ENCODE data around the gene BSN. TPM values are rescaled to one million over a fixed set of nuclear protein-coding genes. Genes with fewer than 3 reads are reported as not detected.

Gene BSN
- total and polyA plus RNA-seq, 2 donors (not counting 1 experiment from before 2014, with no cell fraction given): 0.03 to 0.20 TPM

DNA sequence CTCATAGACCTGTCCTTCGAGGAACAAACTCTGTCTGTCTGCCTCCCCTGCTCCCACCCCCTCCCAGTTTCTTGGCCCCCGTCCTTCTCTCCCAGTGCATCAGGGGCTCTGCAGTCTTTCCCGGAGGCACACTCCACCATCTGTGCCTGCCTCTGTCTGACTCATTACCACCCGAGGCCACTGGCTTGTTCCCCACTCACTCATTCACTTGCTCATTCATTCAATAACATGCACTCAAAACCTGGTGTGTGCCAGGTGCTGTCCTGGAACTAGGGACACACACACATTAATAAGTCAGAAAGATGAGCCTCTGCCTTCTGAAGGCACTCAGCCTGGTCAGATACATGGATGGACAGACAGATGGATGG is 152.8 kb downstream of the BSN start:
- peaks cover 0 to 25% of the 10 kb centered on the region in 2 experiments for H3K36me3 ChIP-seq (replicated peaks in 1 of 2; ENCODE audit: control extremely low read depth in 1 of 2, control insufficient read depth in 1 of 2, extremely low read depth in 1 of 2, insufficient read depth in 2 of 2, low read length in 1 of 2)
- no peak overlapping the region for H3K27ac ChIP-seq (ENCODE audit: low read length in 2 of 2)
- ATAC-seq (ENCODE audit: low read depth) (no peak), DNase-seq (no peak)
- no peak overlapping the region for H3K4me3 ChIP-seq (ENCODE audit: control extremely low read depth in 1 of 5, extremely low read depth in 1 of 5, insufficient read depth in 1 of 5, low read depth in 2 of 5, low read length in 4 of 5)
- 94% methylated on average over 4 of the region's 4 CpGs for WGBS (ENCODE audit: insufficient coverage)
- H3K27me3 Mint-ChIP-seq: no peaks in the 10 kb centered on the region
- intact Hi-C loops (cut with micrococcal nuclease): no loop called here
- peaks cover 0 to 3% (median 0%) of the 10 kb centered on the region in 3 donors for H3K9me3 ChIP-seq (ENCODE audit: control extremely low read depth in 1 of 3, control insufficient read depth in 2 of 3, insufficient read depth in 1 of 3, low read length in 2 of 3)
- CTCF ChIA-PET: interaction anchor here (1.2 to 1.4 kb wide), 2 partner anchors 11 to 168 kb away, joined by 3 read pairs; no protein-coding TSS in a partner anchor
- no peak overlapping the region for H3K27ac Mint-ChIP-seq
- H3K9ac ChIP-seq (ENCODE audit: low read length): no peak overlapping the region
- H3K4me1 Mint-ChIP-seq: peaks cover 6% of the 10 kb centered on the region
- no peaks in the 10 kb centered on the region for H4K20me1 ChIP-seq (ENCODE audit: control insufficient read depth, insufficient read depth, low read length, poor library complexity, severe bottlenecking)
- no peak overlapping the region for H2AFZ ChIP-seq (ENCODE audit: insufficient read depth, low read depth, low read length, poor library complexity, severe bottlenecking)
- no peak overlapping the region for H3K4me3 Mint-ChIP-seq
- H3K4me1 ChIP-seq (ENCODE audit: control insufficient read depth in 2 of 2, insufficient read depth in 2 of 2, low read length in 2 of 2): no peaks in the 10 kb centered on the region
- H3K9me3 Mint-ChIP-seq (ENCODE audit: insufficient read depth): no peaks in the 10 kb centered on the region
- TF ChIP-seq EZH2 (IDR thresholded peaks at IDR 0.05; ENCODE audit: borderline replicate concordance, insufficient read depth, low read depth, low read length, poor library complexity, severe bottlenecking): no peak
- TF ChIP-seq, protein P1, sequence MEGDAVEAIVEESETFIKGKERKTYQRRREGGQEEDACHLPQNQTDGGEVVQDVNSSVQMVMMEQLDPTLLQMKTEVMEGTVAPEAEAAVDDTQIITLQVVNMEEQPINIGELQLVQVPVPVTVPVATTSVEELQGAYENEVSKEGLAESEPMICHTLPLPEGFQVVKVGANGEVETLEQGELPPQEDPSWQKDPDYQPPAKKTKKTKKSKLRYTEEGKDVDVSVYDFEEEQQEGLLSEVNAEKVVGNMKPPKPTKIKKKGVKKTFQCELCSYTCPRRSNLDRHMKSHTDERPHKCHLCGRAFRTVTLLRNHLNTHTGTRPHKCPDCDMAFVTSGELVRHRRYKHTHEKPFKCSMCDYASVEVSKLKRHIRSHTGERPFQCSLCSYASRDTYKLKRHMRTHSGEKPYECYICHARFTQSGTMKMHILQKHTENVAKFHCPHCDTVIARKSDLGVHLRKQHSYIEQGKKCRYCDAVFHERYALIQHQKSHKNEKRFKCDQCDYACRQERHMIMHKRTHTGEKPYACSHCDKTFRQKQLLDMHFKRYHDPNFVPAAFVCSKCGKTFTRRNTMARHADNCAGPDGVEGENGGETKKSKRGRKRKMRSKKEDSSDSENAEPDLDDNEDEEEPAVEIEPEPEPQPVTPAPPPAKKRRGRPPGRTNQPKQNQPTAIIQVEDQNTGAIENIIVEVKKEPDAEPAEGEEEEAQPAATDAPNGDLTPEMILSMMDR (IDR thresholded peaks at IDR 0.05): no peak
- no peaks in the 10 kb centered on the region for H3K27me3 ChIP-seq (replicated peaks in 1 of 4; ENCODE audit: control extremely low read depth in 1 of 4, control insufficient read depth in 3 of 4, insufficient read depth in 4 of 4, low read length in 3 of 4)
- H3K4me2 ChIP-seq (replicated peaks; ENCODE audit: low read depth, low read length, poor library complexity, severe bottlenecking): no peak overlapping the region
- POLR2A ChIA-PET: no interaction called here
- no peaks in the 10 kb centered on the region for H3K79me2 ChIP-seq (ENCODE audit: control insufficient read depth, insufficient read depth, low read length)

DNA sequence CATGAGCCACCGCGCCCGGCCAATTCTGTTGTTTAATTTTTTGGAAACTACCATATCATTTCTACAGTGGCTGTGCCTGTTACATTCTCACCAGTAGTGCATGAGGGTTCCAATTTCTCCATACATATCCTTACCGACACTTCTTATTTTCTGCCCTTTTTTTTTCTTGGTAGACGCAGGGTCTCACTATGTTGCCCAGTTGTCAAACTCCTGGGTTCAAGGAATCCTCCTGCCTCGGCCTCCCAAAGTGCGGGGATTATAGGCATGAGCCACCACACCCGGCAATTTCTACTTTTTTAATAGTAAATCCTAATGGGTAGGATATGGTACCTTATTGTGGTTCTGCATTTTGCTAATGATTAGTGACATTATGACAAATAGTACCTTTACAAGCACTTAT is 155.6 kb downstream of the BSN start:
- intact Hi-C loops (cut with micrococcal nuclease): no loop called here
- WGBS (ENCODE audit: insufficient coverage): 100% methylated on average over 3 of the region's 8 CpGs
- Mint-ChIP-seq H3K4me1 (peaks cover 3% of the 10 kb centered on the region), H3K4me3 (no peak overlapping the region), H3K27ac (no peak overlapping the region), H3K27me3 (no peaks in the 10 kb centered on the region), H3K9me3 (ENCODE audit: insufficient read depth) (no peaks in the 10 kb centered on the region)
- H3K27ac ChIP-seq (ENCODE audit: low read length in 2 of 2): no peak overlapping the region
- no peaks in the 10 kb centered on the region for H3K27me3 ChIP-seq (replicated peaks in 1 of 4; ENCODE audit: control extremely low read depth in 1 of 4, control insufficient read depth in 3 of 4, insufficient read depth in 4 of 4, low read length in 3 of 4)
- POLR2A ChIA-PET: no interaction called here
- no peak overlapping the region for H2AFZ ChIP-seq (ENCODE audit: insufficient read depth, low read depth, low read length, poor library complexity, severe bottlenecking)
- H3K36me3 ChIP-seq (replicated peaks in 1 of 2; ENCODE audit: control extremely low read depth in 1 of 2, control insufficient read depth in 1 of 2, extremely low read depth in 1 of 2, insufficient read depth in 2 of 2, low read length in 1 of 2): peaks cover 0 to 13% of the 10 kb centered on the region in 2 experiments
- H3K9me3 ChIP-seq (ENCODE audit: control extremely low read depth in 1 of 3, control insufficient read depth in 2 of 3, insufficient read depth in 1 of 3, low read length in 2 of 3): no peaks in the 10 kb centered on the region
- ATAC-seq (ENCODE audit: low read depth) (no peak), DNase-seq (no peak)
- H3K79me2 ChIP-seq (ENCODE audit: control insufficient read depth, insufficient read depth, low read length): no peaks in the 10 kb centered on the region
- TF ChIP-seq, protein P1 (IDR thresholded peaks at IDR 0.05): no peak
- TF ChIP-seq EZH2 (IDR thresholded peaks at IDR 0.05; ENCODE audit: borderline replicate concordance, insufficient read depth, low read depth, low read length, poor library complexity, severe bottlenecking): no peak
- H3K9ac ChIP-seq (ENCODE audit: low read length): no peak overlapping the region
- no peak overlapping the region for H3K4me2 ChIP-seq (replicated peaks; ENCODE audit: low read depth, low read length, poor library complexity, severe bottlenecking)
- H3K4me3 ChIP-seq (ENCODE audit: control extremely low read depth in 1 of 5, extremely low read depth in 1 of 5, insufficient read depth in 1 of 5, low read depth in 2 of 5, low read length in 4 of 5): no peak overlapping the region
- H4K20me1 ChIP-seq (ENCODE audit: control insufficient read depth, insufficient read depth, low read length, poor library complexity, severe bottlenecking): no peaks in the 10 kb centered on the region
- CTCF ChIA-PET: no interaction called here
- peaks cover 0 to 8% of the 10 kb centered on the region in 2 donors for H3K4me1 ChIP-seq (ENCODE audit: control insufficient read depth in 2 of 2, insufficient read depth in 2 of 2, low read length in 2 of 2)
